Ascending aorta (tissue), 2 donors: ENCODE results near the gene SDK1. TPM values are rescaled to one million over a fixed set of nuclear protein-coding genes. Genes with fewer than 3 reads are reported as not detected.

ENCODE experiments used
- DNase-seq, 2 donors: peaks; one replicate each; pipeline ENCODE4 v3.0.0-alpha.2; 2019; ENCODE audit warnings: low spot score in 2 of 2
- H3K27ac ChIP-seq, 2 donors: fragments of 200-600 bp; sonication (generic); one replicate each; pipeline ENCODE4 v1.5.1; 2016 to 2017; ENCODE audit warnings: mild to moderate bottlenecking in 1 of 2
- H3K27me3 ChIP-seq: fragments of 200-600 bp; sonication (generic); one replicate; pipeline ENCODE4 v1.5.1; 2017
- H3K36me3 ChIP-seq, 2 donors: fragments of 200-600 bp; sonication (generic); one replicate each; pipeline ENCODE4 v1.5.1; 2016
- H3K4me1 ChIP-seq, 2 donors: fragments of 200-600 bp; sonication (generic); one replicate each; pipeline ENCODE4 v1.5.1; 2016 to 2017; ENCODE audit warnings: mild to moderate bottlenecking in 1 of 2
- H3K4me3 ChIP-seq, 2 donors: fragments of 200-600 bp; sonication (generic); one replicate each; pipeline ENCODE4 v1.5.1; 2016 to 2017; ENCODE audit warnings: mild to moderate bottlenecking in 1 of 2
- H3K9me3 ChIP-seq, 2 donors: fragments of 200-600 bp; sonication (generic); one replicate each; pipeline ENCODE4 v1.5.1; 2016
- CTCF ChIP-seq, 3 experiments: fragments of 200-600 bp in 2 of 3; fragments of 450-650 bp in 1 of 3; sonication (generic) in 2 of 3; IDR thresholded peaks; one replicate each; pipeline ENCODE4 v1.5.1; 2016 to 2019; ENCODE audit warnings: antibody characterized with exemption in 3 of 3, mild to moderate bottlenecking in 1 of 3, moderate library complexity in 1 of 3
- intact Hi-C: fragments of 100-400 bp; cut with DNase I; formaldehyde crosslinking; loops from one replicate; pipeline ENCODE4 v1.15.1; 2023
- total RNA-seq: library from RNA; depleted of rRNA; stranded (reverse); fragments of >200 nt; gene quantifications from one replicate; pipeline ENCODE4 v1.1.0, GENCODE V29; 2016

SDK1 gene
- total RNA-seq, 1 donor from 2014 or later: 13.3 TPM

- H3K9me3 ChIP-seq: no peaks in the 10 kb centered on the region
- TF ChIP-seq CTCF (IDR thresholded peaks at IDR 0.05): no peak
- H3K27me3 ChIP-seq: no peaks in the 10 kb centered on the region
- intact Hi-C loops: no loop called here
- H3K4me3 ChIP-seq: no peak overlapping the region
- H3K27ac ChIP-seq: no peak overlapping the region
- no peak for DNase-seq
- H3K36me3 ChIP-seq: no peaks in the 10 kb centered on the region
- no peaks in the 10 kb centered on the region for H3K4me1 ChIP-seq
Measured at GRCh38 chr7:3437467-3437866, 136.4 kb downstream of the SDK1 start.

- intact Hi-C loops: no loop called here
- H3K27me3 ChIP-seq: no peaks in the 10 kb centered on the region
- no peaks in the 10 kb centered on the region for H3K4me1 ChIP-seq
- TF ChIP-seq CTCF (IDR thresholded peaks at IDR 0.05): no peak
- H3K4me3 ChIP-seq: no peak overlapping the region
- H3K9me3 ChIP-seq: no peaks in the 10 kb centered on the region
- H3K27ac ChIP-seq: no peak overlapping the region
- DNase-seq: no peak
- H3K36me3 ChIP-seq: no peaks in the 10 kb centered on the region
Measured at GRCh38 chr7:3438352-3438751, 137.3 kb downstream of the SDK1 start.

GRCh38 chr7:3439333-3440030, 138.4 kb downstream of the SDK1 start:
- TF ChIP-seq CTCF (IDR thresholded peaks at IDR 0.05): no peak
- intact Hi-C loops: no loop called here
- Histone ChIP-seq H3K9me3 (no peaks in the 10 kb centered on the region), H3K4me1 (no peaks in the 10 kb centered on the region), H3K27me3 (no peaks in the 10 kb centered on the region), H3K36me3 (no peaks in the 10 kb centered on the region), H3K4me3 (no peak overlapping the region), H3K27ac (no peak overlapping the region)
- no peak for DNase-seq

DNA sequence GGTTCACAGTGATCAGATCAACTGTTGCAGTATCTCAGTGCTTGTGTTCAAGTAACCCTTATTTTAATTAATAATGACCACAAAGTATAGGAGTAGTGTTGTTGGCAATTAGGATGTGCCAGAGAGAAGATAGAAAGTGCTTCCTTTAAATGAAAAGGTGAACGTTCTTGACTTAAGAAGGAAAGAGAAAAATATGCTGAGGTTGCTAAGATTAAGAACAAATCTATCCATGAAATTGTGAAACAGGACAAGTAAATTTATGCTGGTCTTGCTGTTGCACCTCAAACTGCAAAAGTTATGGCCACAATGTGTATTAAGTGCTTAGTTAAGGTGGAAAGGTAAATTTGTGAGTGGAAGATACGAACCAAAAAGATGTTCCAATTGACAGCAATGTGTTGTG, 139.5 kb downstream of the SDK1 start:
- H3K4me3 ChIP-seq: no peak overlapping the region
- H3K27me3 ChIP-seq: no peaks in the 10 kb centered on the region
- TF ChIP-seq CTCF (IDR thresholded peaks at IDR 0.05): no peak
- peaks cover 0 to 5% of the 10 kb centered on the region in 2 donors for H3K9me3 ChIP-seq
- no peaks in the 10 kb centered on the region for H3K4me1 ChIP-seq
- intact Hi-C loops: no loop called here
- no peaks in the 10 kb centered on the region for H3K36me3 ChIP-seq
- H3K27ac ChIP-seq: no peak overlapping the region
- DNase-seq: no peak

DNA sequence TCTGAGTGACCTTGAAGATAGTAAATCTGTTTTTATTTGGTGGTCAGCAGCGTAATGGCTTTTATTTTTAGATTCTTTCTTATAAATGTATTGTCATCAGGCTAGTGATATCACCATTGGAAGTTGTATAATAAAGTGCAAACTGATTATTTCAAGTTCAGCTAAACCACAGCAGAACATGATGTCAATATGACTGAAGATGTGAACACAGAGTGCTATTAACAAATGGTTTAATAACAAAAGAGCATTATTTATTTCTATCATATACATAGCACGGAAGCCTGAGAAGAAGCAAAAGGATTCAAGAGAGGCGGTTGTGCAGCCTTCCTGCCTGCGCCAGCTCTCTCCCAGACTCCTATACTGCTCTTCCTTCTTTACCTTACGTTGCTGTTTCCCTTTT, 142.7 kb downstream of the SDK1 start:
- no peak for DNase-seq
- H3K27me3 ChIP-seq: no peaks in the 10 kb centered on the region
- H3K4me1 ChIP-seq: no peaks in the 10 kb centered on the region
- no peaks in the 10 kb centered on the region for H3K36me3 ChIP-seq
- no peak overlapping the region for H3K4me3 ChIP-seq
- no peak overlapping the region for H3K27ac ChIP-seq
- TF ChIP-seq CTCF (IDR thresholded peaks at IDR 0.05): no peak
- intact Hi-C loops: no loop called here
- H3K9me3 ChIP-seq: peaks cover 0 to 16% of the 10 kb centered on the region in 2 donors

GRCh38 chr7:3446786-3447185, 145.7 kb downstream of the SDK1 start:
- no peak for TF ChIP-seq CTCF (IDR thresholded peaks at IDR 0.05)
- H3K9me3 ChIP-seq: peaks cover 0 to 16% of the 10 kb centered on the region in 2 donors
- intact Hi-C loops: no loop called here
- no peaks in the 10 kb centered on the region for H3K4me1 ChIP-seq
- H3K36me3 ChIP-seq: no peaks in the 10 kb centered on the region
- no peak overlapping the region for H3K4me3 ChIP-seq
- no peak overlapping the region for H3K27ac ChIP-seq
- no peak for DNase-seq
- no peaks in the 10 kb centered on the region for H3K27me3 ChIP-seq
